Ovary (tissue), 9 donors: ENCODE results near the gene DRD3. TPM values are rescaled to one million over a fixed set of nuclear protein-coding genes. Genes with fewer than 3 reads are reported as not detected.

Experiments
- DNase-seq, 5 donors: peaks; one replicate each; pipeline ENCODE4 v3.0.0-alpha.2; 2019 to 2020
- H3K27ac ChIP-seq, 2 donors: fragments of 200-600 bp; one replicate each; pipeline versions ENCODE4 v1.5.1 to v1.8.0; 2019 to 2022
- H3K27me3 ChIP-seq: fragments of 200-600 bp; one replicate; pipeline ENCODE4 v1.8.0; 2022
- H3K36me3 ChIP-seq: fragments of 200-600 bp; sonication (generic); one replicate; pipeline ENCODE4 v1.5.1; 2019
- H3K4me1 ChIP-seq: one replicate; pipeline ENCODE4 v1.8.1; 2013; ENCODE audit warnings: mild to moderate bottlenecking, moderate library complexity; ENCODE audit not compliant: insufficient read depth
- H3K4me3 ChIP-seq: fragments of 200-600 bp; sonication (generic); one replicate; pipeline ENCODE4 v1.5.1; 2017
- H3K9me3 ChIP-seq, 2 donors: fragments of 200-600 bp in 1 of 2; sonication (generic) in 1 of 2; one replicate each; pipeline versions ENCODE4 v1.5.1 to v1.8.1; 2013 to 2019; ENCODE audit warnings: mild to moderate bottlenecking in 1 of 2, moderate library complexity in 1 of 2
- EP300 ChIP-seq: sonication (generic); formaldehyde crosslinking; IDR thresholded peaks from one replicate; pipeline ENCODE4 v1.6.1; 2017; ENCODE audit warnings: antibody characterized with exemption
- POLR2A ChIP-seq: fragments of 450-650 bp; IDR thresholded peaks from one replicate; pipeline ENCODE4 v1.6.1; 2017; ENCODE audit warnings: antibody characterized with exemption, mild to moderate bottlenecking, moderate library complexity
- WGBS, 3 donors: extraction: QIAGEN DNeasy Blood & Tissue Kit in 1 of 3; methylation state at CpG; one replicate each; pipeline versions ENCODE4 v1.1.5 to v1.1.7; 2013 to 2017; 5-methylcytosine and 5-hydroxymethylcytosine counted together
- intact Hi-C, 4 donors: fragments of 100-400 bp; cut with DNase I; formaldehyde crosslinking; loops; one replicate each; pipeline versions ENCODE4 v1.11.0 to v1.15.1; 2022 to 2023
- polyA plus RNA-seq, 2 donors: library from polyadenylated mRNA; stranded (reverse); fragments of 200-250 nt in 1 of 2; fragments of 350-450 nt in 1 of 2; fragmentation: Illumina TruSeq in 1 of 2; extraction: RNeasy Lipid Tissue Mini Kit (QIAGEN cat#74804) in 1 of 2; gene quantifications; one replicate each; pipeline ENCODE4 v1.2.3, GENCODE V29; 2013 to 2014
- total RNA-seq, 7 donors: library from RNA; depleted of rRNA in 2 of 7; stranded (reverse); fragments of >200 nt in 2 of 7; fragmentation: NEBNext Ultra II Directional in 3 of 7; extraction: Animal tissue kit (Norgen Biotek cat#: 25700) in 3 of 7; gene quantifications; one replicate each; pipeline versions ENCODE4 v1.1.0 to v1.2.4, GENCODE V29; 2016 to 2023
- TF ChIP-seq, protein P1 (sequence below), 3 donors: fragments of 450-650 bp in 2 of 3; fragments of 200-600 bp in 1 of 3; IDR thresholded peaks; one replicate each; pipeline versions ENCODE4 v1.5.1 to v1.8.0; 2016 to 2022; ENCODE audit warnings: antibody characterized with exemption in 3 of 3, mild to moderate bottlenecking in 1 of 3
- donor health status: DM: no; HTN: no; CAD: no; lungs with moderate emphysema.
- donor health status: DM: no; HTN: no; CAD: no.
- donor health status: Bipolar disorder and iron deficiency.
- donor health status: DM: yes; HTN: yes; CAD: no.
- donor health status: DM: no; HTN: no; CAD: no.
- donor health status: DM: yes; HTN: yes; CAD: no.

DRD3 gene
- total and polyA plus RNA-seq, 9 donors: not detected

DNA sequence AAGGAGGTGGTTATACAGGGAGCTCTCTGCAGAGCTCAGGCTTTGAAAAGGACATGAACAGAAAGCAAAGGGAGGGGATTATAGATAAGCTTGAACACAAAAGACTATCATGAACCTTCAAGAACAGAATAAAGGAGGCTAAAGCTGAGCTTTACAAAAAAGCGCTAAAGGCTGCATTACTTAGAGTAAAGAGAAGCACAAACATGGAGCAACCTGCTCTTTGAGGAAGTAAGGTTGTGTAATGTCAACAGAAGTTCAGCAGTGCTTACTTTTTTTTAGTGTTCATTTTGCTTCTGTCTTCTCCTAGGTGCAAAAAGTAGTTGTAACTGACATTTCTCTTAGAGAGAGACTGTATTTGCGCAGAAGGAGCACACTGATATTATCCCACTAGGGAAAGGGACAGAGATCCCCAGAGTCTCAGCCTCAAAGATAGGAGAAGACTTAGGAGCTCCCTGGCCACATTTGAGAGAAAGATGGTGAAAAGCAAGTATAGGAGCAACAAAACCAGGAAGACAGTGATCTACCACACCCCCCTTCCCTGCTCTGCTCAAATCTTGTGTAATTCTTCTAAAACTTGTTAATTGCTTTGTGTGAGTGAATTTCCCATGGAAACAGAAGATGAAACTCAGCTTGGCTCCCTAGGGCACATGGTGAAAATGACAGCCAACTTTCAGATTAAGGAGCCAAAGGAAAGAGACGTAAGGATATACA is 67.6 kb downstream of the DRD3 start:
- TF ChIP-seq, protein P1, sequence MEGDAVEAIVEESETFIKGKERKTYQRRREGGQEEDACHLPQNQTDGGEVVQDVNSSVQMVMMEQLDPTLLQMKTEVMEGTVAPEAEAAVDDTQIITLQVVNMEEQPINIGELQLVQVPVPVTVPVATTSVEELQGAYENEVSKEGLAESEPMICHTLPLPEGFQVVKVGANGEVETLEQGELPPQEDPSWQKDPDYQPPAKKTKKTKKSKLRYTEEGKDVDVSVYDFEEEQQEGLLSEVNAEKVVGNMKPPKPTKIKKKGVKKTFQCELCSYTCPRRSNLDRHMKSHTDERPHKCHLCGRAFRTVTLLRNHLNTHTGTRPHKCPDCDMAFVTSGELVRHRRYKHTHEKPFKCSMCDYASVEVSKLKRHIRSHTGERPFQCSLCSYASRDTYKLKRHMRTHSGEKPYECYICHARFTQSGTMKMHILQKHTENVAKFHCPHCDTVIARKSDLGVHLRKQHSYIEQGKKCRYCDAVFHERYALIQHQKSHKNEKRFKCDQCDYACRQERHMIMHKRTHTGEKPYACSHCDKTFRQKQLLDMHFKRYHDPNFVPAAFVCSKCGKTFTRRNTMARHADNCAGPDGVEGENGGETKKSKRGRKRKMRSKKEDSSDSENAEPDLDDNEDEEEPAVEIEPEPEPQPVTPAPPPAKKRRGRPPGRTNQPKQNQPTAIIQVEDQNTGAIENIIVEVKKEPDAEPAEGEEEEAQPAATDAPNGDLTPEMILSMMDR (IDR thresholded peaks at IDR 0.05): no peak
- TF ChIP-seq POLR2A (no peak), EP300 (no peak)
- H3K4me3 ChIP-seq: no peak overlapping the region
- no peaks in the 10 kb centered on the region for H3K4me1 ChIP-seq
- no peak for DNase-seq
- no peak overlapping the region for H3K27ac ChIP-seq
- no peaks in the 10 kb centered on the region for H3K36me3 ChIP-seq
- H3K9me3 ChIP-seq: no peaks in the 10 kb centered on the region
- H3K27me3 ChIP-seq: no peaks in the 10 kb centered on the region
- intact Hi-C loops: no loop called here
- 85 to 88% (median 88%) methylated on average over 3 of the region's 3 CpGs for WGBS, 3 donors

DNA sequence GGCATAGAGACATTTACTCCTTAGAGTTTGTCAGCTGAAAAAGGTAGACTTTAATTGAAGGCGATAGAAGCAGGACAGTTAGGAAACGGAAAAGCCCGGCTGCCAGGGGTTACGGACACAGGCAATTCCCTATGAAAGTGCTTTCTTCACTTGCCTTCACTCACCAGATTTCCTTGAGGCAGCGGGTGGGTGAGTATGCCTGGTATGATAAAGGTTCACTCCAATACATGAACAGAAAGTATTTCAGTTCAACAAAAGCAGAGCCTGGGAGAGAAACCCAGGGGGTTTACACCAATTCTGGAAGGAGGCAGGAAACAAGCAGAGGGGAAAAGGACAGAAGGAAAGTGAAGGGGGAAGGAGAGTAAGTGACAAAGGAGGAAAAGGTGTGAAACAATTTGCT is 68.4 kb downstream of the DRD3 start:
- WGBS, 3 donors: 64 to 73% (median 67%) methylated on average over 5 of the region's 5 CpGs
- no peaks in the 10 kb centered on the region for H3K36me3 ChIP-seq
- intact Hi-C loops: no loop called here
- no peaks in the 10 kb centered on the region for H3K9me3 ChIP-seq
- TF ChIP-seq, protein P1 (IDR thresholded peaks at IDR 0.05): no peak
- no peak for TF ChIP-seq POLR2A
- no peak for TF ChIP-seq EP300
- no peak for DNase-seq
- no peak overlapping the region for H3K4me3 ChIP-seq
- no peak overlapping the region for H3K27ac ChIP-seq
- no peaks in the 10 kb centered on the region for H3K4me1 ChIP-seq
- no peaks in the 10 kb centered on the region for H3K27me3 ChIP-seq

DNA sequence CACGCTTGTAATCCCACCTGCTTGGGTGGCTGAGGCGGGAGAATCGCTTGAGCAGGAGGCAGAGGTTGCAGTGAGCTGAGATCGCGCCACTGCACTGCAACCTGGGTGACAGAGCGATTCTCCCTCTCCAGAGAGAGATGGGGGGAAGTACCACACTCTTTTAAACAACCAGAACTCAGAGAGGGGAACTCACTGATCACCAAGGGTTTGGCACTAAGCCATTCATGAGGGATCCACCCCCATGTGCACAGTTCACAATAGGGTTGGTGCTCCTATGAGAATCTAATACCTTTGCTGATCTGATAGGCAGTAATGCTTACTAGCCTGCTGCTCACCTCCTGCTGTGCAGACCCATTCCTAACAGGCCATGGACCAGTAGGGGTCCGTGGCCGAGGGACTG is 70.7 kb downstream of the DRD3 start:
- WGBS, 3 donors: 91 to 93% (median 91%) methylated on average over 8 of the region's 8 CpGs
- DNase-seq: no peak
- no peaks in the 10 kb centered on the region for H3K4me1 ChIP-seq
- H3K27me3 ChIP-seq: no peaks in the 10 kb centered on the region
- no peak overlapping the region for H3K4me3 ChIP-seq
- no peaks in the 10 kb centered on the region for H3K36me3 ChIP-seq
- no peaks in the 10 kb centered on the region for H3K9me3 ChIP-seq
- TF ChIP-seq POLR2A: no peak
- TF ChIP-seq, protein P1 (IDR thresholded peaks at IDR 0.05): no peak
- no peak for TF ChIP-seq EP300
- intact Hi-C loops: no loop called here
- H3K27ac ChIP-seq: no peak overlapping the region

DNA sequence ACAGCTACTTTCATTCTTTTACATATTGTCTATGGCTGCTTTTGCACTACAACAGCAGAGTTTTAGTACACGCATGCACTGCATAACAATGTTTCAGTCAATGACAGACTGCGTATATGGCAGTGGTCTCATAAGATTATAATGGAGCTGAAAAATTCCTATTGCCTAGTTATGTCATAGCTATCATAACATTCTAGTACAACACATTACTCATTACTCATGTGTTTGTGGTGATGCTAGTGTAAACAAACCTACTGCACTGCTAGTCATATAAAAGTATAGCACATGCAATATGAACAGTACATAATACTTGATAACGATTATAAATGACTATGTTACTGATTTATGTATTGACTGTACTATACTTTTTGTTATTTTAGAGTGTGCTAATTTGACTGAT is 74.4 kb downstream of the DRD3 start:
- Histone ChIP-seq H3K36me3 (no peaks in the 10 kb centered on the region), H3K27ac (no peak overlapping the region), H3K27me3 (no peaks in the 10 kb centered on the region), H3K4me1 (no peaks in the 10 kb centered on the region), H3K9me3 (no peaks in the 10 kb centered on the region), H3K4me3 (no peak overlapping the region)
- intact Hi-C loops: no loop called here
- no peak for DNase-seq
- 65 to 76% (median 66%) methylated on average over 3 of the region's 3 CpGs for WGBS, 3 donors
- TF ChIP-seq EP300: no peak
- TF ChIP-seq POLR2A: no peak
- TF ChIP-seq, protein P1 (IDR thresholded peaks at IDR 0.05): no peak
